DOHH2 (cell line): Measurements from ENCODE around the gene DOK7.

Source experiments
- CTCF ChIP-seq: fragments of 200-600 bp; sonication (generic); IDR thresholded peaks from one replicate; pipeline ENCODE4 v1.5.1; 2014; ENCODE audit warnings: antibody characterized with exemption, mild to moderate bottlenecking, low read depth, low read length; ENCODE audit not compliant: poor library complexity, severe bottlenecking
- EZH2phosphoT487 ChIP-seq: fragments of 200-600 bp; sonication (generic); IDR thresholded peaks from 2 replicates; pipeline ENCODE4 v1.6.1; 2017; ENCODE audit warnings: borderline replicate concordance, mild to moderate bottlenecking, antibody characterized with exemption, low read length, moderate library complexity, mixed read lengths

GRCh38 chr4:3495204-3495975 lies 32.3 kb downstream of the DOK7 start:
- TF ChIP-seq CTCF (no peak), EZH2phosphoT487 (no peak)
